ENCODE results near the gene HMOX2.

DNA sequence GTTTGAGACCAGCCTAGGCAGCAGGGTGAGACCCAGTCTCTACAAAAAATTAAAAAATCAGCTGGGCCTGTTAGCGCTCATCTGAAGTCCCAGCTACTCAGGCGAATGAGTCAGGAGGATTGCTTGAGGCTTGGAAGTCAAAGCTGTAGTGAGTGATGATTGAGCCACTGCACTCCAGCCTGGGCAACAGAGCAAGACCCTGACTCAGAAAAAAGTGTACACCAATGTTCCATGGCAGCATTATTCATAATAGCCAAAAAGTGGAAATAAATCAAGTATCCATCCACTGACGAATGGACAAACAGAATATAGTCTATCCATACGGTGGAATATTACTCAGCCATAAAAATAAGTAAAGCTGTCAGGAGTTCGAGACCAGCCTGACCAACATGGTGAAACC lies 4.3 kb upstream of the HMOX2 start:
- TF ChIP-seq, protein P1, sequence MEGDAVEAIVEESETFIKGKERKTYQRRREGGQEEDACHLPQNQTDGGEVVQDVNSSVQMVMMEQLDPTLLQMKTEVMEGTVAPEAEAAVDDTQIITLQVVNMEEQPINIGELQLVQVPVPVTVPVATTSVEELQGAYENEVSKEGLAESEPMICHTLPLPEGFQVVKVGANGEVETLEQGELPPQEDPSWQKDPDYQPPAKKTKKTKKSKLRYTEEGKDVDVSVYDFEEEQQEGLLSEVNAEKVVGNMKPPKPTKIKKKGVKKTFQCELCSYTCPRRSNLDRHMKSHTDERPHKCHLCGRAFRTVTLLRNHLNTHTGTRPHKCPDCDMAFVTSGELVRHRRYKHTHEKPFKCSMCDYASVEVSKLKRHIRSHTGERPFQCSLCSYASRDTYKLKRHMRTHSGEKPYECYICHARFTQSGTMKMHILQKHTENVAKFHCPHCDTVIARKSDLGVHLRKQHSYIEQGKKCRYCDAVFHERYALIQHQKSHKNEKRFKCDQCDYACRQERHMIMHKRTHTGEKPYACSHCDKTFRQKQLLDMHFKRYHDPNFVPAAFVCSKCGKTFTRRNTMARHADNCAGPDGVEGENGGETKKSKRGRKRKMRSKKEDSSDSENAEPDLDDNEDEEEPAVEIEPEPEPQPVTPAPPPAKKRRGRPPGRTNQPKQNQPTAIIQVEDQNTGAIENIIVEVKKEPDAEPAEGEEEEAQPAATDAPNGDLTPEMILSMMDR (IDR thresholded peaks at IDR 0.05), result no peak
- TF ChIP-seq POLR2A (IDR thresholded peaks at IDR 0.05), result no peak
